Lung (tissue), 12 donors: ENCODE measurements around the gene DNAH17. TPM values are rescaled to one million over a fixed set of nuclear protein-coding genes. Genes with fewer than 3 reads are reported as not detected.

Source experiments
- ATAC-seq: fragments of 200-7000 bp; cut with Tn5 transposase; one replicate; pipeline ENCODE4 v1.9.1; 2020; ENCODE audit warnings: moderate number of reproducible peaks; ENCODE audit not compliant: insufficient read depth, low FRiP score
- DNase-seq, 3 donors: peaks; one replicate each; pipeline ENCODE4 v3.0.0-alpha.2; 2013 to 2017
- H3K27ac ChIP-seq, 2 donors: one replicate each; pipeline ENCODE4 v1.5.1; 2013; ENCODE audit warnings: mild to moderate bottlenecking in 2 of 2, moderate library complexity in 2 of 2, control low read depth in 1 of 2, inconsistent platforms in 1 of 2, low read depth in 1 of 2, low read length in 1 of 2
- H3K27me3 ChIP-seq, 3 donors: one replicate each; pipeline ENCODE4 v1.5.1; 2013; ENCODE audit warnings: low read length in 2 of 3; ENCODE audit not compliant: control insufficient read depth in 3 of 3, insufficient read depth in 3 of 3
- H3K36me3 ChIP-seq, 4 donors: one replicate each; pipeline ENCODE4 v1.5.1; 2013; ENCODE audit warnings: low read length in 4 of 4, mild to moderate bottlenecking in 1 of 4, moderate library complexity in 1 of 4; ENCODE audit not compliant: control insufficient read depth in 4 of 4, insufficient read depth in 4 of 4
- H3K4me1 ChIP-seq, 5 donors: one replicate each; pipeline ENCODE4 v1.5.1; 2013; ENCODE audit warnings: low read length in 5 of 5, mild to moderate bottlenecking in 2 of 5, moderate library complexity in 1 of 5; ENCODE audit not compliant: control insufficient read depth in 5 of 5, insufficient read depth in 5 of 5
- H3K4me3 ChIP-seq: one replicate; pipeline ENCODE4 v1.5.1; 2013; ENCODE audit warnings: mild to moderate bottlenecking, control low read depth, moderate library complexity
- H3K9ac ChIP-seq, 2 donors: one replicate each; pipeline ENCODE4 v1.5.1; 2013; ENCODE audit warnings: low read length in 2 of 2, control low read depth in 1 of 2; ENCODE audit not compliant: insufficient read depth in 1 of 2
- H3K9me3 ChIP-seq, 4 donors: one replicate each; pipeline ENCODE4 v1.5.1; 2013; ENCODE audit warnings: low read length in 3 of 4, mild to moderate bottlenecking in 1 of 4, moderate library complexity in 1 of 4; ENCODE audit not compliant: control insufficient read depth in 4 of 4, insufficient read depth in 3 of 4
- WGBS, 2 donors: extraction: QIAGEN DNeasy Blood & Tissue Kit; methylation state at CpG; one replicate each; pipeline ENCODE4 v1.1.7; 2013; 5-methylcytosine and 5-hydroxymethylcytosine counted together
- polyA plus RNA-seq, 2 donors: library from polyadenylated mRNA; stranded (reverse); fragments of 200-250 nt; gene quantifications; one replicate each; pipeline ENCODE4 v1.2.1, GENCODE V29; 2013
- total RNA-seq, 2 donors: library from RNA; depleted of rRNA in 1 of 2; stranded (reverse); fragments of >200 nt in 1 of 2; gene quantifications; one replicate each; pipeline ENCODE4 v1.2.1, GENCODE V29; 2014 to 2021
- TF ChIP-seq, protein P1 (sequence below): IDR thresholded peaks from 2 replicates; pipeline ENCODE4 v1.5.1; 2012; ENCODE audit warnings: mild to moderate bottlenecking; ENCODE audit errors: control extremely low read depth, extremely low read depth
- donor health status: control.
- donor health status: control.
- donor health status: Bipolar disorder and iron deficiency.
- donor health status: healthy.
- donor health status: DM: yes; HTN: yes; CAD: no.

The DNAH17 gene
- total and polyA plus RNA-seq, 4 donors: 0.44 to 1.6 (median 1.2) TPM

- TF ChIP-seq, protein P1, sequence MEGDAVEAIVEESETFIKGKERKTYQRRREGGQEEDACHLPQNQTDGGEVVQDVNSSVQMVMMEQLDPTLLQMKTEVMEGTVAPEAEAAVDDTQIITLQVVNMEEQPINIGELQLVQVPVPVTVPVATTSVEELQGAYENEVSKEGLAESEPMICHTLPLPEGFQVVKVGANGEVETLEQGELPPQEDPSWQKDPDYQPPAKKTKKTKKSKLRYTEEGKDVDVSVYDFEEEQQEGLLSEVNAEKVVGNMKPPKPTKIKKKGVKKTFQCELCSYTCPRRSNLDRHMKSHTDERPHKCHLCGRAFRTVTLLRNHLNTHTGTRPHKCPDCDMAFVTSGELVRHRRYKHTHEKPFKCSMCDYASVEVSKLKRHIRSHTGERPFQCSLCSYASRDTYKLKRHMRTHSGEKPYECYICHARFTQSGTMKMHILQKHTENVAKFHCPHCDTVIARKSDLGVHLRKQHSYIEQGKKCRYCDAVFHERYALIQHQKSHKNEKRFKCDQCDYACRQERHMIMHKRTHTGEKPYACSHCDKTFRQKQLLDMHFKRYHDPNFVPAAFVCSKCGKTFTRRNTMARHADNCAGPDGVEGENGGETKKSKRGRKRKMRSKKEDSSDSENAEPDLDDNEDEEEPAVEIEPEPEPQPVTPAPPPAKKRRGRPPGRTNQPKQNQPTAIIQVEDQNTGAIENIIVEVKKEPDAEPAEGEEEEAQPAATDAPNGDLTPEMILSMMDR: no peak
- no peak overlapping the region for H3K4me3 ChIP-seq
- peaks cover 0 to 8% (median 3%) of the 10 kb centered on the region in 5 donors for H3K4me1 ChIP-seq
- DNase-seq (no peak), ATAC-seq (no peak)
- no peaks in the 10 kb centered on the region for H3K9me3 ChIP-seq
- no peaks in the 10 kb centered on the region for H3K36me3 ChIP-seq
- 66 to 77% methylated on average over 6 of the region's 6 CpGs for WGBS, 2 donors
- no peaks in the 10 kb centered on the region for H3K27me3 ChIP-seq
- no peak overlapping the region for H3K9ac ChIP-seq
- no peak overlapping the region for H3K27ac ChIP-seq
These were observed 15.8 kb upstream of the DNAH17 start for GRCh38 chr17:78592991-78593329.

GRCh38 chr17:78591263-78591671, 14.1 kb upstream of the DNAH17 start:
- H3K27ac ChIP-seq: no peak overlapping the region
- no peaks in the 10 kb centered on the region for H3K36me3 ChIP-seq
- no peak overlapping the region for H3K4me3 ChIP-seq
- no peaks in the 10 kb centered on the region for H3K9me3 ChIP-seq
- DNase-seq (no peak), ATAC-seq (no peak)
- TF ChIP-seq, protein P1: no peak
- WGBS, 2 donors: 93 to 94% methylated on average over 16 of the region's 16 CpGs
- no peaks in the 10 kb centered on the region for H3K27me3 ChIP-seq
- peaks cover 0 to 8% (median 0%) of the 10 kb centered on the region in 5 donors for H3K4me1 ChIP-seq
- no peak overlapping the region for H3K9ac ChIP-seq

DNA sequence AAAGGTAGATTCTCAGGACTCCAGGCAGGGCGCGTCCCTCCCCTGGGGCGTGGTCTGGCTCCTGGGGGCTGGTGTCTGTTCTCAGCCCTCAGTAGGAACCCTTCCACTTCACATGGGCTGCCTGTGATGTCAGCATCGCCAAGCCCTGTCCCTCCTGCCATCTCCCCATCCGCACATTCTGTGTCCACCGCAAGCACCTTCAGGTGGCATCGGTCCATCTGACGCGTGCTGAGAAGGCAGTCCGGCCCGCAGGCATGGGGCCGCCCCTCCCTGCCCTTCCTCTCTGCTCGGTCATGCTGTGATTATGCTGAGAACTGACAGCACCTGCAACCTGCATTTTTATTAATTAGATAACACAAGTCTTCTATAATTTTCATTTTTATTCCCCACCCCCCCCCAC, 12.7 kb upstream of the DNAH17 start:
- Histone ChIP-seq H3K4me3 (no peak overlapping the region), H3K9me3 (no peaks in the 10 kb centered on the region), H3K4me1 (peaks cover 0 to 8% (median 0%) of the 10 kb centered on the region in 5 donors), H3K36me3 (no peaks in the 10 kb centered on the region), H3K9ac (no peak overlapping the region), H3K27ac (no peak overlapping the region), H3K27me3 (peaks cover 0 to 2% (median 0%) of the 10 kb centered on the region in 3 donors)
- ATAC-seq: no peak
- WGBS, 2 donors: 92 to 93% methylated on average over 13 of the region's 13 CpGs
- TF ChIP-seq, protein P1: no peak
- DNase-seq: no peak

GRCh38 chr17:78589031-78589675, 12.0 kb upstream of the DNAH17 start:
- H3K9ac ChIP-seq: no peak overlapping the region

More at GRCh38 chr17:78589031-78589675, 12.0 kb upstream of the DNAH17 start:
- DNase-seq (no peak), ATAC-seq (no peak)
- Histone ChIP-seq H3K27ac (no peak overlapping the region), H3K4me1 (peaks cover 0 to 8% (median 0%) of the 10 kb centered on the region in 5 donors), H3K27me3 (peaks cover 0 to 3% (median 0%) of the 10 kb centered on the region in 3 donors), H3K36me3 (no peaks in the 10 kb centered on the region), H3K4me3 (no peak overlapping the region), H3K9me3 (no peaks in the 10 kb centered on the region)
- WGBS, 2 donors: 94 to 97% methylated on average over 18 of the region's 18 CpGs
- TF ChIP-seq, protein P1: no peak
